Occipital lobe (tissue), 2 donors: ENCODE data around the gene ENOX2. TPM values are rescaled to one million over a fixed set of nuclear protein-coding genes. Genes with fewer than 3 reads are reported as not detected.

Source experiments
- DNase-seq: peaks from one replicate; lab custom pipeline; 2025; lab: John Stamatoyannopoulos, UW
- total RNA-seq: library from RNA; depleted of rRNA; stranded (reverse); fragments of >200 nt; gene quantifications from one replicate; pipeline ENCODE4 v1.2.3, GENCODE V29; 2014

Gene ENOX2
- total RNA-seq, 1 donor from 2014 or later, result 5.1 TPM

GRCh38 chrX:130636277-130636676, 266.7 kb downstream of the ENOX2 start:
- DNase-seq, result no peak

- no peak for DNase-seq
Observed at GRCh38 chrX:130631011-130631410, 272.0 kb downstream of the ENOX2 start.

GRCh38 chrX:130628516-130628915, 274.5 kb downstream of the ENOX2 start:
- no peak for DNase-seq

- DNase-seq, result no peak
Observed at GRCh38 chrX:130626521-130626920, 276.5 kb downstream of the ENOX2 start.

- DNase-seq, result no peak
Observed at GRCh38 chrX:130625386-130625785, 277.6 kb downstream of the ENOX2 start.

DNA sequence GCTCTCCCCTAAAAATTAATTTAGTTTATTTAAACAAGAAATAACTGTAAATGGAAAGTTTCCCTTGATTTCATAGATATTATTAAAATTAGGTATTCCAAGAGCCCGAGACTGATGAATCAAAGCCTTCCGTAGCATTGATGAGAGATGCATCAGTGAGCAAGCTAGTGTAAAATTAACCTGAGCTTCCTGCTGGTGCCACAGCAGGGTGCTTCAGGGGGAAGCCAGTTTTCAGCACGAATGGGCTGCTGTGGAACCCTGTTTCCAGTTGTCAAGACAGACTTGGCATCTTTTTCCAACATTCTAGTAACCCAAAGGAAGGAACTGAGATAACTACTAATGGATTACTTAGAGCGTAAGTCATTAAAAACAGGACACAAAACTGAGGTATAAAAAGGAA, 279.5 kb downstream of the ENOX2 start:
- DNase-seq, result no peak

DNA sequence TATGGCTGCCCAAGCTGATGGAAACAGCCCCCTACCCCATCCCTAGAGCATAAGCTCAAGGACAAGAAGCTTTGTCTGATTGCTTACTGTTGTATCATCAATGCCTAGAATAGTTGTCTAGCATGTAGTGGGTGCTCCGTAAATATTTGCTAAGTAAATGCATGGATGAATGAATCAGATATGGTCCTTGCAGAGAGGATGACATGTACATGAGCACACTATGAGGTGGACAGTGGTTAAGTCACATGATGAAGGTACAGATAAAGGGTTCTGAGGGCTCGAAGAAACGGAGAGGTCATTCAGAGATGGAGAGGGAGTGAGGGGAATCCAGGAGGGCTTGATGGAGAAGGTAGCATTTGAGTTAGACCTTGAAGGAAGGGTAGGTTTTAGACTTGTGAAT, 287.1 kb downstream of the ENOX2 start:
- no peak for DNase-seq

GRCh38 chrX:130607431-130607830, 295.6 kb downstream of the ENOX2 start:
- DNase-seq, result no peak

DNA sequence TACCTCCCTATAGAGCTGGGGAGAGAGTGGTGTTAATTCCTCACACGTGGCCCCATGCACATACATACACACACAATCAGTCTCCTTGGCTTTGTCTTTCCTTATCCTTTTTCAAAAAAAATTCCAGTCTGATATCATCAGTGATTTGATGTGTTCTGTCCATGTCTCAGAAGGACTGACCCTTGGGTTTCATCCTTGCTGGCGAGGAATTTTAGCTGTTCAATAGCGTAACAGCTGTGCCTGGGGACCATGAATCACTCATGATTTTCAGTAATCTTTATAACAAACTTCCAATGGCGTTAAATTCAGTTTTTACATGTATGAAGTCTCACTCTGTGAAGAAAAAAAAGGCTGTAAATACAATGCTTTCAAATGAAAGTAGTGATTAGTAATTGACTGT, 296.6 kb downstream of the ENOX2 start:
- DNase-seq, result no peak

DNA sequence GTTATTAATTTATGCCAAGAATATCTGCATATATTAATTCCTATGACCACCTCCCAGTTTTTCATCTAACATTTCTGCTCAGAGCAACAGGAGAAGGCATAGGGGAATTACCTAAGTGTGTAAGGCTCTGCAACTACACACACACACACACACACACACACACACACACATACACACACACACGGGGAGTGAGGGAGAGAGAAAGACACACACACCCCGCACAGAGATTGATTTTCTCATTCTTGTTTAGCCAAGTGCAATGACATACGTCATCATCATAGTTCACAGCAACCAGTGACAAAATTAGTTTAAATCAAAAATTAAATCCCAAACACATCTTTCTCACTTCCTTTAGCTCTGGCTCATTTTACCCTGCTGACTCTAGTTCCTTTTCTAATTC, 298.1 kb downstream of the ENOX2 start:
- no peak for DNase-seq

DNA sequence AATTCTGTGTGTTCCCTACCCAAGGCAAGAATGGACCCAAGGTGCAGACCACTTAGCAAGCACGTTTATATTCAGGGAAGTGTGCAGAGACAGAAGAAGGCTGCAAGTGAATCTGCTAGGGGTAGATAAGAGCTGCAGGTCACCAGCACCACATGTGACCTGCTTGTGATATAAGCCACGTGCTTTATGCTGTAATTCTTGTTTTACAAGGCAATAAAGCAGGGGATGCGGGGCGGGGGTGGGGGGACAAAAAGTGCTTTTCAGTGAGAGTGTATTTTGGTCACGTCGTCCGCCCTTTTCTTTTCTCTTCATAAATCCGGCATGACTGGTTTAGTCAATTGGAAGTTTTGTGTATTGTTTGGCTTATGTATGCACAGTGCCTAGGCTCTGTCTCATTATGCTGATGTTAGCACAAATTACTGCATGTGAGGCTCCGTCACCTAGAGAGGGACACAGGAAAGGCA, 308.5 kb downstream of the ENOX2 start:
- DNase-seq, result no peak

- no peak for DNase-seq
Observed at GRCh38 chrX:130593911-130594310, 309.1 kb downstream of the ENOX2 start.

DNA sequence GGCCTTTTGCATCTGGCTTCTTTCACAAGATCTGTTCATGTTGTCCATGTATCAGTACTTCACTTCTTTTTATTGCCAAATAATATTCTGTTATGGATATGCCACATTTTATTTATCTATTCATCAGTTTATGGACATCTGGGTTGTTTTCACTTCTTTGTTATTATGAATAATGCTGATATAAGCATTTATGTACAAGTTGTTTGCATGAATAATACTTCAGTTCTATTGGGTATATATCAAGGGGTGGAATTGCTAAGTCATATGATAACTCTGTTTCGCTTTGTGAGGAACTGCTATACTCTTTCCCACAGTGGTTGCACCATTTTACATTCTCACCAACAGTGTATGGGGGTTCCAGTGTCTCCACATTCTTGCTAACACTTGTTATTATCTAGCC, 310.8 kb downstream of the ENOX2 start:
- no peak for DNase-seq

DNA sequence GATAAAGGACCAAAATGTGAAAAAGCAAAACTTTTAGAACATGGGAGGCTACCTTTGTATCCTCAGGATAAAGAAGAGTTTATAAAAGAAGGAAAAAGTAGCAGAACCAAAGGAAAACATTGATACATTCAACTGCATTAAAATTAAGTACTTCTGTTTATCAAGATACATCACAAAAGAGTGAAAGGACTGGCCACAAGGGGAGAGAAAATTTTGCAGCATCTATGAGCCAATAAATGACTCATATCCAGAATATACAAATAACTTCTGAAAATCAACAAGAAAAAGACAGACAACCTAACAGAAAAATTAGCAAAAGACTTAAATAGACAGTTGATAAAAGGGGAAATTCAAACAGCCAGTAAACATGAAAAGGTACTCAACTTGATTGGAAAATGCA, 324.1 kb downstream of the ENOX2 start:
- no peak for DNase-seq

DNA sequence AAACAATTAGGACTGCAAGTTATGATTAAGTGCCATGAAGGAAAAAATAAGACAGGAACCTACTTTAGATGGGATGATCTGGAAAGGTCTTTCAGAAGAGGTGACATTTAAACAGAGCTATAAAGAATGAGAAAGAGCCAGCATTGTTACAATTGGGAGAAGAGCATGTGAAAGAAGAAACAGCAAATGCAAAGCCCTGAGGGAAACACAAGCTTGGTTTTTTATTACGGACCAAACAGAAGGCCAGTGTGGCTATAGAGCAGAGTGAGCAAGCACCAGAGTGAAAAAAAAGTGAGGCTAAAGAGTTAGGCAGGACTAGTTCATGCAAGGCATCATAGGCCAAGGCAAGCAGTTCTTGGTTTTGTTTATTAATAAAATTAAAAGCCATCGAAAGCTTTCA, 325.6 kb downstream of the ENOX2 start:
- no peak for DNase-seq

DNA sequence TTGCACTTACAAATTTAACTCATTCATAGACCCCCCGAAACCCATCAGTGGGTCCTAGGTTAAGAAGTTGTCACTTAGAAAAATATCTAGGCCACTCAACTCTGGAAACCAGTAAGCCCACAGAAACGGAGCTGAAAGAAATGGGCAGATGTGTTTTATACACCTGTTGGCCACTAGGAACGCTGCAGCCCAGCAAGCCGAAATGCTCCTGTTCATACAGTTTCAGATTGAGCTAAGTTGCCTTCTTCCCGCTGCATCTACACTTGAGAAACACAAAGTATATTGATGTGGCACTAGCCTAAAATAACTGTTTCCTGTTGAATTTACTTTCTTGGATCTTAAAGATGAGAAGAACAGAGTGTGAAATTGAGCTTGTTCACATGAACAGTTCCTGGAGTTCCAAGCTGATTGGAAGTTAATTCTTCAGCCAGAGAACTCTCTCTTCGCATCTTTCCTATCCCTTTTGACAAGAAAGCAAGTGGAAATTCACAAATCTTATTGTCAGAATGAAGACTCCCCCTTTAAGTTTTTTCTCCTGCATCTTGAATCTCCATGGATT, 327.1 kb downstream of the ENOX2 start:
- DNase-seq, result no peak

Other genes with a start within 250 kb of the ENOX2 start
- 0.31 TPM for gene ARHGAP36, start 155.1 kb upstream of the ENOX2 start, total RNA-seq